Measurements from ENCODE around the gene TUBB4A. TPM values are rescaled to one million over a fixed set of nuclear protein-coding genes. Genes with fewer than 3 reads are reported as not detected.

Gene TUBB4A
- total and polyA plus RNA-seq, 2 of the 8 experiments (the other 6 are each of a cell fraction or from before 2014, with no cell fraction given): 16.8 to 30.4 TPM

DNA sequence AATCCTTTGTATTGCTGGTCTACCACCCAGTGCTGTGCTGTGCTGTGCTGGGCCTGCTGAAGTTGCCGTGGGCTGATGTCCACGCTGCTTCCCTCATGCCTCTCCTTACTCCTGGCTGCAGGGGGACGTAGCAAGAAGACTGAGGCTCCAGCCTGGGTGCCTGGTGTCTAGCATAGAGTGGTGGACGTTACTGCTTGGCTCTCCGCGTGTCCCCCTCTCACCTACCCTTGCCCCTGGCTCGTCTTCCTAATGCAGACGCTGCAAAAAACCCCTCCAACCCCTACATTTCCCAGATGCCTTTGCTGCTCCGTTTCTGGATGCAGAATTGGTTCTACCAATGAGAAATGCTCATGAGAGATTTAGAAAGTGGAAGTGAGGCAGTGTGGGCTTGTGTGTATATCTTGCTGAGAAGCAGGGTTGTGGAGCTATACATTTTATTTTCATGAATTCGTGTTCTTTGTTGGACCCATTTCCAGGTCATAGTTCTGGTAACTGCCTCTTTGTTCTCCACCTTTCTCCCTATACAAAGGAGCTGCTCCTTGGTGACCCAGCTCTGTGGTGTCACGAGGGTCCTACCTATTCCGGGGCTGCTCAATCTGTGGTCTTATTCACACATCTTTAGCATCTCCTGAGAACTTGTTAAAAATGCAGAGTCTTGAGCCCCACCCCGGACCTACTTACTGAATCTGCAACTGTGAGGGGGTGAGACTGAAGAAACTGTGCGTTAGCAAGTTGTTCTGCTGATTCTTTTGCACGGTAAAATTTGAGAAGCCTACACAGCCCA lies 12.6 kb downstream of the TUBB4A start:
- Histone ChIP-seq H4K8ac (ENCODE audit: extremely low read depth, insufficient read depth, low read length) (no peak overlapping the region), H4K91ac (replicated peaks; ENCODE audit: insufficient read length, low read length) (no peak overlapping the region), H2BK15ac (ENCODE audit: low read length) (no peak overlapping the region), H3K18ac (ENCODE audit: extremely low read depth, low read length) (no peak overlapping the region), H3K14ac (ENCODE audit: insufficient read length) (no peak overlapping the region), H3K79me1 (ENCODE audit: low read depth, low read length) (no peaks in the 10 kb centered on the region), H2AFZ (ENCODE audit: low read length) (0 out of 2 replicates have a peak overlapping the region, but pooled peaks have one; percentile 18), H3K27ac (ENCODE audit: low read depth, low read length) (no peak overlapping the region), H3K9ac (replicated peaks in 1 of 4; ENCODE audit: extremely low read depth in 1 of 4, low read depth in 3 of 4, low read length in 3 of 4) (no peak overlapping the region), H4K20me1 (replicated peaks in 1 of 2; ENCODE audit: control insufficient read depth in 1 of 2, insufficient read depth in 2 of 2, low read length in 2 of 2) (no peaks in the 10 kb centered on the region), H3K27me3 (replicated peaks in 1 of 4; ENCODE audit: control insufficient read depth in 3 of 4, extremely low read depth in 1 of 4, insufficient read depth in 3 of 4, low read length in 3 of 4) (peaks cover 0 to 2% (median 0%) of the 10 kb centered on the region in 4 experiments; a peak in 1 of 7 replicates), H3K4me1 (replicated peaks in 1 of 4; ENCODE audit: control insufficient read depth in 3 of 4, insufficient read depth in 4 of 4, low read length in 3 of 4) (no peaks in the 10 kb centered on the region), H2BK12ac (ENCODE audit: low read depth, low read length) (no peak overlapping the region), H3K56ac (replicated peaks; ENCODE audit: insufficient read length, low read depth, low read length) (no peak overlapping the region), H3K23me2 (ENCODE audit: low read depth, low read length) (no peaks in the 10 kb centered on the region), H2BK120ac (replicated peaks; ENCODE audit: low read depth, low read length) (no peak overlapping the region), H3K36me3 (ENCODE audit: control insufficient read depth in 2 of 4, insufficient read depth in 4 of 4, low read length in 3 of 4) (no peaks in the 10 kb centered on the region), H2BK20ac (ENCODE audit: low read length) (0 out of 2 replicates have a peak overlapping the region, but pooled peaks have one; percentile 61), H4K5ac (ENCODE audit: insufficient read length, low read depth, low read length) (no peak overlapping the region), H3K79me2 (ENCODE audit: control insufficient read depth in 1 of 2, insufficient read depth in 2 of 2, low read length in 2 of 2) (no peaks in the 10 kb centered on the region), H3K4me2 (ENCODE audit: insufficient read depth in 1 of 2, low read depth in 2 of 2, low read length in 2 of 2) (no peak overlapping the region), H2AK5ac (ENCODE audit: low read depth, low read length) (no peak overlapping the region), H3K23ac (ENCODE audit: insufficient read length) (no peak overlapping the region), H3K4ac (replicated peaks; ENCODE audit: insufficient read length, low read depth, low read length) (no peak overlapping the region), H3K4me3 (ENCODE audit: extremely low read depth in 1 of 4, insufficient read depth in 2 of 4, low read depth in 3 of 4, low read length in 4 of 4) (no peak overlapping the region), H3K9me3 (ENCODE audit: insufficient read depth in 2 of 2, low read depth in 1 of 2, low read length in 1 of 2) (no peaks in the 10 kb centered on the region), H2BK5ac (ENCODE audit: low read depth, low read length) (no peak overlapping the region)
- ChIA-PET POLR2A (ENCODE audit: partially characterized antibody) (interaction anchor here (0.6 to 2.4 kb wide), 5 partner anchors 10 to 587 kb away, joined by 3 to 7 read pairs (median 4); partner anchors contain the start of gene TUBB4A), CTCF (ENCODE audit: partially characterized antibody) (interaction anchor here (0.9 to 1.0 kb wide), 2 partner anchors 77 to 286 kb away, joined by 3 read pairs; no protein-coding TSS in a partner anchor)
- DNase-seq (ENCODE audit: low read depth in 1 of 2, low spot score in 2 of 2): no peak
- TF ChIP-seq POLR2AphosphoS5 (IDR thresholded peaks at IDR 0.05; ENCODE audit: low read depth, low read length) (no peak), HDAC6 (IDR thresholded peaks at IDR 0.05; ENCODE audit: low read depth, low read length) (no peak), BCL11A (IDR thresholded peaks at IDR 0.05; ENCODE audit: low read depth in 2 of 2, low read length in 2 of 2) (no peak), FOSL1 (IDR thresholded peaks at IDR 0.05; ENCODE audit: insufficient read depth, low read depth, low read length) (no peak), HDAC2 (IDR thresholded peaks at IDR 0.05; ENCODE audit: borderline replicate concordance in 1 of 2, low read depth in 2 of 2, low read length in 2 of 2) (no peak), EP300 (IDR thresholded peaks at IDR 0.05; ENCODE audit: borderline replicate concordance in 1 of 2, low read depth in 2 of 2, low read length in 2 of 2) (no peak), RFX5 (IDR thresholded peaks at IDR 0.05; ENCODE audit: borderline replicate concordance, low read depth, low read length) (no peak), SP2 (IDR thresholded peaks at IDR 0.05; ENCODE audit: low read length) (no peak), RAD21 (IDR thresholded peaks at IDR 0.05 in 1 of 2, conservative IDR thresholded peaks at IDR 0.05 in 1 of 2; ENCODE audit: low read depth in 2 of 2, low read length in 2 of 2) (no peak), TCF12 (IDR thresholded peaks at IDR 0.05; ENCODE audit: low read depth, low read length) (no peak), CREB1 (IDR thresholded peaks at IDR 0.05) (no peak)
- WGBS, 2 experiments (ENCODE audit: extremely low coverage in 1 of 2, insufficient coverage in 1 of 2, insufficient read length in 1 of 2, insufficient replicate concordance in 2 of 2, low coverage in 1 of 2, low lambda C conversion rate in 2 of 2, missing lambda C conversion rate in 1 of 2): 83% methylated on average over 15 of the region's 15 CpGs; no CpG with 5 or more reads in 1 of the 2 experiments
- FAIRE-seq: no peak

Measured in H1 (cell line).